GM23338 (cell line): ENCODE results near the gene UBE3C. TPM values are rescaled to one million over a fixed set of nuclear protein-coding genes. Genes with fewer than 3 reads are reported as not detected.

Experiments
- ATAC-seq: fragments of 200-7000 bp; cut with Tn5 transposase; 3 replicates; pipeline ENCODE4 v1.9.1; 2020
- DNase-seq: peaks from one replicate; pipeline ENCODE4 v3.0.0-alpha.2; 2015; ENCODE audit warnings: low spot score
- H2AFZ ChIP-seq: fragments of 200-600 bp; sonication (generic); 2 replicates; pipeline ENCODE4 v1.8.0; 2016; ENCODE audit warnings: antibody characterized with exemption, mild to moderate bottlenecking, moderate library complexity
- H3F3A ChIP-seq: fragments of 200-600 bp; sonication (generic); replicated peaks from 2 replicates; pipeline ENCODE4 v1.8.0; 2017; ENCODE audit warnings: antibody characterized with exemption, mixed run types, low read depth
- H3K27ac ChIP-seq: fragments of 200-600 bp; sonication (generic); 2 replicates; pipeline ENCODE4 v1.6.1; 2016; ENCODE audit warnings: low read depth
- H3K27me3 ChIP-seq: fragments of 200-600 bp; sonication (generic); 2 replicates; pipeline ENCODE4 v1.8.0; 2016; ENCODE audit warnings: mild to moderate bottlenecking, mixed run types, moderate library complexity; ENCODE audit not compliant: insufficient read depth
- H3K36me3 ChIP-seq: fragments of 200-600 bp; sonication (generic); 2 replicates; pipeline ENCODE4 v1.8.0; 2016; ENCODE audit warnings: mild to moderate bottlenecking; ENCODE audit not compliant: insufficient read depth
- H3K4me1 ChIP-seq: fragments of 200-600 bp; sonication (generic); 2 replicates; pipeline ENCODE4 v1.8.0; 2016; ENCODE audit warnings: mild to moderate bottlenecking, moderate library complexity; ENCODE audit not compliant: insufficient read depth
- H3K4me2 ChIP-seq: fragments of 200-600 bp; sonication (generic); 2 replicates; pipeline ENCODE4 v1.7.1; 2017; ENCODE audit warnings: mixed run types
- H3K4me3 ChIP-seq: fragments of 200-600 bp; sonication (generic); 2 replicates; pipeline ENCODE4 v1.6.1; 2016; ENCODE audit warnings: mixed run types
- H3K79me2 ChIP-seq: fragments of 200-600 bp; sonication (generic); replicated peaks from 2 replicates; pipeline ENCODE4 v1.8.0; 2017; ENCODE audit warnings: mild to moderate bottlenecking; ENCODE audit not compliant: insufficient read depth
- H3K9me2 ChIP-seq: fragments of 200-600 bp; sonication (generic); 2 replicates; pipeline ENCODE4 v1.8.0; 2017; ENCODE audit not compliant: insufficient read depth
- H4K20me1 ChIP-seq: fragments of 200-600 bp; sonication (generic); replicated peaks from 2 replicates; pipeline ENCODE4 v1.8.0; 2017; ENCODE audit warnings: mild to moderate bottlenecking; ENCODE audit not compliant: insufficient read depth
- H3K27ac Mint-ChIP-seq: 2 replicates; pipeline ENCODE4 v1.8.0; 2020; ENCODE audit warnings: inconsistent platforms, mild to moderate bottlenecking, moderate library complexity, mixed read lengths
- H3K27me3 Mint-ChIP-seq: 3 replicates; pipeline ENCODE4 v1.8.0; 2022; ENCODE audit warnings: low read depth, mild to moderate bottlenecking, moderate library complexity, mixed read lengths, inconsistent platforms; ENCODE audit not compliant: insufficient read depth, poor library complexity
- H3K36me3 Mint-ChIP-seq: 3 replicates; pipeline ENCODE4 v1.8.0; 2021; ENCODE audit warnings: low read depth, mild to moderate bottlenecking, inconsistent platforms, moderate library complexity, mixed read lengths
- H3K4me1 Mint-ChIP-seq: 3 replicates; pipeline ENCODE4 v1.8.0; 2020; ENCODE audit warnings: mild to moderate bottlenecking, inconsistent platforms, mixed read lengths
- H3K4me3 Mint-ChIP-seq: 3 replicates; pipeline ENCODE4 v1.8.0; 2021; ENCODE audit warnings: moderate library complexity, mild to moderate bottlenecking, inconsistent platforms, mixed read lengths
- H3K9me3 Mint-ChIP-seq: 3 replicates; pipeline ENCODE4 v1.8.0; 2020; ENCODE audit warnings: moderate library complexity, mild to moderate bottlenecking, inconsistent platforms, mixed read lengths
- CREB1 ChIP-seq: fragments of 250-450 bp; sonication (Bioruptor Pico); IDR thresholded peaks from 2 replicates; pipeline ENCODE4 v1.5.0; 2020; ENCODE audit warnings: low read depth, mild to moderate bottlenecking, moderate library complexity
- CTCF ChIP-seq, 2 experiments: fragments of 200-600 bp in 1 of 2; sonication (generic) in 1 of 2; conservative IDR thresholded peaks; 2 replicates each; pipeline versions ENCODE4 v1.5.1 to v1.6.1; 2016 to 2017; ENCODE audit warnings: antibody characterized with exemption in 2 of 2, low read depth in 2 of 2, mild to moderate bottlenecking in 2 of 2, moderate library complexity in 1 of 2
- ETS1 ChIP-seq: IDR thresholded peaks from 2 replicates; pipeline ENCODE4 v1.6.1; 2016; ENCODE audit warnings: antibody characterized with exemption
- EZH2 ChIP-seq: fragments of 200-600 bp; sonication (generic); IDR thresholded peaks from one replicate; pipeline ENCODE4 v1.8.0; 2017; ENCODE audit warnings: antibody characterized with exemption, mild to moderate bottlenecking, low read depth; ENCODE audit not compliant: unreplicated experiment
- EZH2phosphoT487 ChIP-seq: fragments of 200-600 bp; sonication (generic); IDR thresholded peaks from one replicate; pipeline ENCODE4 v1.8.1; 2018; ENCODE audit warnings: antibody characterized with exemption; ENCODE audit not compliant: unreplicated experiment
- JUNB ChIP-seq: IDR thresholded peaks from one replicate; pipeline ENCODE4 v1.6.1; 2016; ENCODE audit warnings: antibody characterized with exemption; ENCODE audit not compliant: unreplicated experiment
- NANOG ChIP-seq: IDR thresholded peaks from 2 replicates; pipeline ENCODE4 v1.6.1; 2016; ENCODE audit warnings: antibody characterized with exemption, borderline replicate concordance
- POLR2AphosphoS5 ChIP-seq: IDR thresholded peaks from 2 replicates; pipeline ENCODE4 v1.6.1; 2016; ENCODE audit warnings: antibody characterized with exemption, low read depth
- REST ChIP-seq: IDR thresholded peaks from one replicate; pipeline ENCODE4 v1.6.1; 2018; ENCODE audit warnings: antibody characterized with exemption; ENCODE audit not compliant: unreplicated experiment
- STAT1 ChIP-seq: IDR thresholded peaks from one replicate; pipeline ENCODE4 v1.6.1; 2016; ENCODE audit warnings: antibody characterized with exemption; ENCODE audit not compliant: unreplicated experiment
- ZNF114 ChIP-seq: fragments of 250-450 bp; sonication (Bioruptor Pico); IDR thresholded peaks from 2 replicates; pipeline ENCODE4 v1.5.0; 2020; ENCODE audit warnings: mild to moderate bottlenecking, moderate library complexity
- ZNF331 ChIP-seq: fragments of 250-450 bp; sonication (Bioruptor Pico); IDR thresholded peaks from 2 replicates; pipeline ENCODE4 v1.5.0; 2020; ENCODE audit warnings: low read depth, mild to moderate bottlenecking, moderate library complexity
- ZNF462 ChIP-seq: fragments of 250-450 bp; sonication (Bioruptor Pico); IDR thresholded peaks from 2 replicates; pipeline ENCODE4 v1.5.0; 2020; ENCODE audit warnings: mild to moderate bottlenecking, moderate library complexity
- polyA plus RNA-seq: library from polyadenylated mRNA; unstranded; fragments of >200 nt; fragmentation: Nextera tagmentation; extraction: Ambion mirVana; gene quantifications from 2 replicates; pipeline ENCODE4 v1.2.1, GENCODE V29; 2016
- total RNA-seq: library from RNA; depleted of rRNA; stranded (reverse); fragments of >200 nt; shearing (Covaris generic); gene quantifications from 2 replicates; pipeline ENCODE4 v1.2.3, GENCODE V29; 2014

The UBE3C gene
- total and polyA plus RNA-seq, 2 experiments from 2014 or later = 16.8 to 76.9 TPM

GRCh38 chr7:157291404-157292080, 152.8 kb downstream of the UBE3C start:
- Histone ChIP-seq H3F3A (0 out of 2 replicates have a peak, but pooled peaks cover 3% of the 10 kb centered on the region), H3K36me3 (no peaks in the 10 kb centered on the region), H3K9me2 (no peaks in the 10 kb centered on the region), H2AFZ (peak overlapping the region; percentile 66), H3K79me2 (no peaks in the 10 kb centered on the region), H3K27ac (no peak overlapping the region), H3K4me1 (no peaks in the 10 kb centered on the region), H3K4me2 (no peak overlapping the region), H3K27me3 (no peaks in the 10 kb centered on the region), H4K20me1 (no peaks in the 10 kb centered on the region), H3K4me3 (no peak overlapping the region)
- Mint-ChIP-seq H3K27ac (no peak overlapping the region), H3K4me1 (peaks cover 12% of the 10 kb centered on the region), H3K9me3 (peaks cover 32% of the 10 kb centered on the region), H3K4me3 (no peak overlapping the region), H3K36me3 (peaks cover 11% of the 10 kb centered on the region), H3K27me3 (peaks cover 17% of the 10 kb centered on the region)
- DNase-seq = no peak
- TF ChIP-seq EZH2 (no peak), NANOG (no peak), CTCF (conservative IDR thresholded peaks at IDR 0.05; ENCODE audit: low read depth in 2 of 2) (no peak), REST (no peak), ZNF114 (CRISPR knock-in tag) (no peak), POLR2AphosphoS5 (no peak), CREB1 (CRISPR knock-in tag) (no peak), ETS1 (no peak), ZNF462 (CRISPR knock-in tag) (no peak), STAT1 (no peak), JUNB (no peak), EZH2phosphoT487 (no peak), ZNF331 (CRISPR knock-in tag) (no peak)
- peak; percentile 11; the same call in 1 of the 3 replicates for ATAC-seq
